ENCODE data around the gene SHISA6.
"Not testable (repeated sequence)": the region's sequence is repeated elsewhere in the genome, so short reads cannot be mapped to it uniquely, and the experiment has no call there.

The SHISA6 gene

GRCh38 chr17:11304568-11304967 lies 63.6 kb downstream of the SHISA6 start:
- no peak for DNase-seq

- no peak for DNase-seq
Observed at GRCh38 chr17:11305524-11305923, 64.5 kb downstream of the SHISA6 start.

GRCh38 chr17:11308531-11308930 lies 67.5 kb downstream of the SHISA6 start:
- DNase-seq: peak; percentile 20

- DNase-seq: no peak
Observed at GRCh38 chr17:11309033-11309432, 68.0 kb downstream of the SHISA6 start.

GRCh38 chr17:11309850-11310249 lies 68.8 kb downstream of the SHISA6 start:
- DNase-seq: no peak

- DNase-seq: not testable (repeated sequence)
Observed at GRCh38 chr17:11316451-11316850, 75.4 kb downstream of the SHISA6 start.

- no peak for DNase-seq
Observed at GRCh38 chr17:11318207-11318606, 77.2 kb downstream of the SHISA6 start.

- no peak for DNase-seq
Observed at GRCh38 chr17:11319894-11320293, 78.9 kb downstream of the SHISA6 start.

GRCh38 chr17:11324021-11324420 lies 83.0 kb downstream of the SHISA6 start:
- no peak for DNase-seq

- no peak for DNase-seq
Observed at GRCh38 chr17:11324846-11325420, 83.9 kb downstream of the SHISA6 start.

GRCh38 chr17:11326492-11326891 lies 85.5 kb downstream of the SHISA6 start:
- DNase-seq: no peak

GRCh38 chr17:11328770-11329169 lies 87.8 kb downstream of the SHISA6 start:
- DNase-seq: no peak

- no peak for DNase-seq
Observed at GRCh38 chr17:11330006-11330405, 89.0 kb downstream of the SHISA6 start.

- DNase-seq: peak; percentile 75
Observed at GRCh38 chr17:11330826-11331225, 89.8 kb downstream of the SHISA6 start.

GRCh38 chr17:11331547-11332513 lies 90.8 kb downstream of the SHISA6 start:
- peak; percentile 40 for DNase-seq

GRCh38 chr17:11332706-11333105 lies 91.7 kb downstream of the SHISA6 start:
- DNase-seq: no peak

- DNase-seq: no peak
Observed at GRCh38 chr17:11334493-11334892, 93.5 kb downstream of the SHISA6 start.

GRCh38 chr17:11336290-11336689 lies 95.3 kb downstream of the SHISA6 start:
- DNase-seq: no peak

- no peak for DNase-seq
Observed at GRCh38 chr17:11340803-11341202, 99.8 kb downstream of the SHISA6 start.

GRCh38 chr17:11342138-11342537 lies 101.1 kb downstream of the SHISA6 start:
- no peak for DNase-seq

GRCh38 chr17:11349106-11349505 lies 108.1 kb downstream of the SHISA6 start:
- DNase-seq: no peak

GRCh38 chr17:11351479-11351878 lies 110.5 kb downstream of the SHISA6 start:
- DNase-seq: no peak

GRCh38 chr17:11353601-11354000 lies 112.6 kb downstream of the SHISA6 start:
- no peak for DNase-seq

GRCh38 chr17:11356371-11356770 lies 115.4 kb downstream of the SHISA6 start:
- no peak for DNase-seq

Data from eye (tissue), 1 donor.